Astrocyte of the spinal cord (primary cell): ENCODE results near the gene FCN3.

Experiments used
- DNase-seq: peaks from one replicate; pipeline ENCODE4 v3.0.0; 2011; ENCODE audit warnings: low read depth, low spot score
- H3K4me3 ChIP-seq: 2 replicates; pipeline ENCODE4 v1.5.1; 2011; ENCODE audit warnings: low read depth, mild to moderate bottlenecking, low read length, moderate library complexity
- CTCF ChIP-seq: IDR thresholded peaks from 2 replicates; pipeline ENCODE4 v1.5.1; 2012; ENCODE audit warnings: low read depth, mild to moderate bottlenecking, low read length, inconsistent platforms
- in situ Hi-C: cut with HindIII; loops from 2 replicates; pipeline ENCODE4 v1.10.0; 2017; ENCODE audit warnings: low sequenced_read_pairs

FCN3 gene

GRCh38 chr1:27357281-27358037, 17.2 kb downstream of the FCN3 start:
- in situ Hi-C loops = no loop called here

GRCh38 chr1:27356619-27357280, 17.9 kb downstream of the FCN3 start:
- no peak for DNase-seq
- in situ Hi-C loops = no loop called here
- H3K4me3 ChIP-seq = no peak overlapping the region
- no peak for TF ChIP-seq CTCF

More at GRCh38 chr1:27357281-27358037, 17.2 kb downstream of the FCN3 start:
- TF ChIP-seq CTCF = peak; percentile 88
- DNase-seq = peak; percentile 54
- no peak overlapping the region for H3K4me3 ChIP-seq

- no peak for TF ChIP-seq CTCF
- no peak for DNase-seq
- H3K4me3 ChIP-seq = no peak overlapping the region
These were observed 18.4 kb downstream of the FCN3 start for GRCh38 chr1:27356277-27356618.

GRCh38 chr1:27355683-27356082, 18.9 kb downstream of the FCN3 start:
- in situ Hi-C loops = no loop called here
- no peak overlapping the region for H3K4me3 ChIP-seq
- DNase-seq = no peak
- TF ChIP-seq CTCF = no peak

More at GRCh38 chr1:27356277-27356618, 18.4 kb downstream of the FCN3 start:
- in situ Hi-C loops = no loop called here

- in situ Hi-C loops = no loop called here
- H3K4me3 ChIP-seq = no peak overlapping the region
- no peak for TF ChIP-seq CTCF
- DNase-seq = no peak
These were observed 21.0 kb downstream of the FCN3 start for GRCh38 chr1:27353629-27354028.

GRCh38 chr1:27353166-27353565, 21.5 kb downstream of the FCN3 start:
- in situ Hi-C loops = no loop called here
- no peak for TF ChIP-seq CTCF
- DNase-seq = no peak
- no peak overlapping the region for H3K4me3 ChIP-seq
